HUES64 (cell line): ENCODE measurements around the gene LINC00305. TPM values are rescaled to one million over a fixed set of nuclear protein-coding genes. Genes with fewer than 3 reads are reported as not detected.
A peak's percentile ranks its signal among the peaks of the same experiment; 100 is the strongest.

Experiments used
- H3K27ac ChIP-seq: 2 replicates; pipeline ENCODE4 v1.7.0; 2013; ENCODE audit warnings: low read depth, low read length, inconsistent platforms
- H3K27me3 ChIP-seq: 2 replicates; pipeline ENCODE4 v1.6.1; 2013; ENCODE audit warnings: mild to moderate bottlenecking, low read length; ENCODE audit not compliant: insufficient read depth
- H3K36me3 ChIP-seq: 2 replicates; pipeline ENCODE4 v1.6.1; 2013; ENCODE audit warnings: mild to moderate bottlenecking, low read length; ENCODE audit not compliant: insufficient read depth
- H3K4me1 ChIP-seq: 2 replicates; pipeline ENCODE4 v1.6.1; 2013; ENCODE audit warnings: mild to moderate bottlenecking, low read length, moderate library complexity; ENCODE audit not compliant: insufficient read depth
- H3K4me3 ChIP-seq: 2 replicates; pipeline ENCODE4 v1.5.1; 2013; ENCODE audit warnings: mild to moderate bottlenecking, low read length, moderate library complexity
- H3K9ac ChIP-seq: 2 replicates; pipeline ENCODE4 v1.6.1; 2013; ENCODE audit warnings: mild to moderate bottlenecking, low read depth, low read length
- H3K9me3 ChIP-seq: 2 replicates; pipeline ENCODE4 v1.6.1; 2013; ENCODE audit warnings: low read depth, low read length; ENCODE audit not compliant: insufficient read depth
- WGBS: fragments of 150-250, 120-280 bp; methylation state at CpG from one replicate; pipeline ENCODE4 v1.1.7; 2013; ENCODE audit warnings: missing lambda C conversion rate; 5-methylcytosine and 5-hydroxymethylcytosine counted together
- polyA plus RNA-seq, 2 experiments: library from polyadenylated mRNA; stranded (reverse); fragments of 50-300 nt; gene quantifications; one replicate each; pipeline ENCODE4 v1.2.3, GENCODE V29; 2013

LINC00305 gene
- not detected for polyA plus RNA-seq (2013, experiment 1 of 2)
- polyA plus RNA-seq (2013, experiment 2 of 2), result not detected

GRCh38 chr18:64148988-64149387 lies at the start of gene LINC00305:
LINC00305 (minus strand) TSS chr18:64149088.
- Histone ChIP-seq H3K27ac (no peak within 1 kb of the TSS), H3K9ac (no peak within 1 kb of the TSS), H3K4me3 (no peak within 1 kb of the TSS), H3K36me3 (no peaks in the 10 kb centered on the region), H3K4me1 (no peaks in the 10 kb centered on the region), H3K9me3 (no peaks in the 10 kb centered on the region), H3K27me3 (no peaks in the 10 kb centered on the region)
- 95% methylated on average over 3 of the region's 3 CpGs for WGBS

- no peaks in the 10 kb centered on the region for H3K27me3 ChIP-seq
- no peak overlapping the region for H3K27ac ChIP-seq
- no peaks in the 10 kb centered on the region for H3K4me1 ChIP-seq
- H3K36me3 ChIP-seq, result no peaks in the 10 kb centered on the region
- no peaks in the 10 kb centered on the region for H3K9me3 ChIP-seq
- WGBS, result 96% methylated on average over 2 of the region's 2 CpGs
- H3K9ac ChIP-seq, result no peak overlapping the region
- no peak overlapping the region for H3K4me3 ChIP-seq
These were observed 42.2 kb upstream of the LINC00305 start for GRCh38 chr18:64191069-64191468.

- Histone ChIP-seq H3K27me3 (no peaks in the 10 kb centered on the region), H3K4me1 (peaks cover 11% of the 10 kb centered on the region), H3K9ac (no peak overlapping the region), H3K9me3 (no peaks in the 10 kb centered on the region), H3K4me3 (no peak overlapping the region), H3K36me3 (no peaks in the 10 kb centered on the region), H3K27ac (no peak overlapping the region)
- WGBS, result 94% methylated on average over 3 of the region's 3 CpGs
These were observed 37.1 kb upstream of the LINC00305 start for GRCh38 chr18:64185987-64186386.

- 90% methylated on average over 3 of the region's 3 CpGs for WGBS
- Histone ChIP-seq H3K36me3 (no peaks in the 10 kb centered on the region), H3K9me3 (no peaks in the 10 kb centered on the region), H3K4me1 (peaks cover 11% of the 10 kb centered on the region), H3K9ac (no peak overlapping the region), H3K27ac (no peak overlapping the region), H3K4me3 (no peak overlapping the region), H3K27me3 (no peaks in the 10 kb centered on the region)
These were observed 34.8 kb upstream of the LINC00305 start for GRCh38 chr18:64183665-64184064.

GRCh38 chr18:64180617-64181016 lies 31.7 kb upstream of the LINC00305 start:
- H3K27me3 ChIP-seq, result no peaks in the 10 kb centered on the region
- WGBS, result 89% methylated on average over 1 of the region's 1 CpG
- no peak overlapping the region for H3K9ac ChIP-seq
- peaks cover 14% of the 10 kb centered on the region for H3K4me1 ChIP-seq
- H3K9me3 ChIP-seq, result no peaks in the 10 kb centered on the region
- H3K36me3 ChIP-seq, result no peaks in the 10 kb centered on the region
- H3K4me3 ChIP-seq, result no peak overlapping the region
- H3K27ac ChIP-seq, result no peak overlapping the region

- Histone ChIP-seq H3K9ac (no peak overlapping the region), H3K27me3 (no peaks in the 10 kb centered on the region), H3K9me3 (no peaks in the 10 kb centered on the region), H3K4me1 (peaks cover 14% of the 10 kb centered on the region), H3K27ac (no peak overlapping the region), H3K4me3 (no peak overlapping the region), H3K36me3 (no peaks in the 10 kb centered on the region)
- WGBS, result 75% methylated on average over 1 of the region's 1 CpG
These were observed 31.3 kb upstream of the LINC00305 start for GRCh38 chr18:64180171-64180570.

GRCh38 chr18:64179556-64180080 lies 30.7 kb upstream of the LINC00305 start:
- Histone ChIP-seq H3K9me3 (no peaks in the 10 kb centered on the region), H3K27me3 (no peaks in the 10 kb centered on the region), H3K27ac (no peak overlapping the region), H3K4me3 (no peak overlapping the region), H3K36me3 (no peaks in the 10 kb centered on the region), H3K4me1 (peaks cover 14% of the 10 kb centered on the region), H3K9ac (no peak overlapping the region)
- 91% methylated on average over 5 of the region's 5 CpGs for WGBS

GRCh38 chr18:64178860-64179259 lies 30.0 kb upstream of the LINC00305 start:
- Histone ChIP-seq H3K9me3 (no peaks in the 10 kb centered on the region), H3K27ac (no peak overlapping the region), H3K9ac (no peak overlapping the region), H3K36me3 (no peaks in the 10 kb centered on the region), H3K4me3 (no peak overlapping the region), H3K4me1 (peaks cover 10% of the 10 kb centered on the region), H3K27me3 (no peaks in the 10 kb centered on the region)
- WGBS, result 100% methylated on average over 1 of the region's 5 CpGs

GRCh38 chr18:64175432-64175831 lies 26.5 kb upstream of the LINC00305 start:
- H3K27ac ChIP-seq, result no peak overlapping the region
- no peaks in the 10 kb centered on the region for H3K36me3 ChIP-seq
- no peaks in the 10 kb centered on the region for H3K9me3 ChIP-seq
- 59% methylated on average over 7 of the region's 7 CpGs for WGBS
- no peaks in the 10 kb centered on the region for H3K27me3 ChIP-seq
- H3K4me1 ChIP-seq, result peaks cover 3% of the 10 kb centered on the region; the same call in 1 of the 2 replicates
- H3K9ac ChIP-seq, result no peak overlapping the region
- no peak overlapping the region for H3K4me3 ChIP-seq

GRCh38 chr18:64171576-64171975 lies 22.7 kb upstream of the LINC00305 start:
- no peaks in the 10 kb centered on the region for H3K27me3 ChIP-seq
- H3K9me3 ChIP-seq, result no peaks in the 10 kb centered on the region
- peaks cover 18% of the 10 kb centered on the region for H3K4me1 ChIP-seq
- H3K27ac ChIP-seq, result no peak overlapping the region
- WGBS, result no CpG with 5 or more reads among the region's 1 CpG
- H3K36me3 ChIP-seq, result no peaks in the 10 kb centered on the region
- no peak overlapping the region for H3K9ac ChIP-seq
- H3K4me3 ChIP-seq, result no peak overlapping the region

- H3K4me1 ChIP-seq, result peaks cover 41% of the 10 kb centered on the region
- H3K9ac ChIP-seq, result no peak overlapping the region
- H3K36me3 ChIP-seq, result no peaks in the 10 kb centered on the region
- no peak overlapping the region for H3K4me3 ChIP-seq
- H3K27ac ChIP-seq, result peak overlapping the region; percentile 32; the same call in 1 of the 2 replicates
- H3K27me3 ChIP-seq, result no peaks in the 10 kb centered on the region
- H3K9me3 ChIP-seq, result no peaks in the 10 kb centered on the region
These were observed 18.6 kb upstream of the LINC00305 start for GRCh38 chr18:64167408-64167925.

- Histone ChIP-seq H3K4me1 (peaks cover 49% of the 10 kb centered on the region), H3K27ac (peak overlapping the region; percentile 0; the same call in 1 of the 2 replicates), H3K9ac (no peak overlapping the region), H3K4me3 (no peak overlapping the region), H3K9me3 (no peaks in the 10 kb centered on the region), H3K36me3 (no peaks in the 10 kb centered on the region), H3K27me3 (no peaks in the 10 kb centered on the region)
- WGBS, result 50% methylated on average over 1 of the region's 2 CpGs
These were observed 17.0 kb upstream of the LINC00305 start for GRCh38 chr18:64165906-64166305.
